Fibroblast of peridontal ligament (primary cell): Measurements from ENCODE around the gene RYK.
A peak's percentile ranks its signal among the peaks of the same experiment; 100 is the strongest.
"Not testable (repeated sequence)": the region's sequence is repeated elsewhere in the genome, so short reads cannot be mapped to it uniquely, and the experiment has no call there.

ENCODE experiments used
- DNase-seq: peaks from one replicate; pipeline ENCODE4 v3.0.0-alpha.2; 2010; ENCODE audit errors: extremely low read depth

The RYK gene

DNA sequence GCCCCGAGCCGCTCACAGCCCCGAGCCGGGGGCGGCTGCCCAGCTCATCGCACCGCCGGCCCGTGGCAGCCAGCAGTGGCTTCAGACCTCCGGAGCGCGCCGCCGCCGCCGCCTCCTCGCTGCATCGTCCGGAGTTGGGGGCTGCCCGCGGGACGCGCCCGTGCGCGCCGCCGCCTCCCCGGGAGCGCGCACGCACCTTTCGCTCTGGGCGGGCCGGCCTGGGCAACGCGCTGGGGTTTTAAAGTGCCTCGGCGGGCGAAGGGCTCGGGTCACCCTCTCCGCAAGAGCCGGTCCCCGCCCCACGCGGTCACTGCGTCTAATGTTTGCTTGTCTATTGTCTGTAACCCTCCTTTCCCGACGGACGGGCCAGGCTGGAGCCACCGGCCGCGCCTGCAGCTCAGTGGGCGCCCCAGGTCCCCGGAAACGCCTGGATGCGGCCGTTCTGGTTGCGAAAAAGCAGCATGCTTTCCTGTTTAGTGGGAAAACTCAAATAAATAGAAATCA lies at the start of gene RYK:
RYK (minus strand) TSS at position 143 of the 504 bp plus-strand sequence. CDS start 205 bp downstream, outside the sequence.
- DNase-seq: peak; percentile 54

DNA sequence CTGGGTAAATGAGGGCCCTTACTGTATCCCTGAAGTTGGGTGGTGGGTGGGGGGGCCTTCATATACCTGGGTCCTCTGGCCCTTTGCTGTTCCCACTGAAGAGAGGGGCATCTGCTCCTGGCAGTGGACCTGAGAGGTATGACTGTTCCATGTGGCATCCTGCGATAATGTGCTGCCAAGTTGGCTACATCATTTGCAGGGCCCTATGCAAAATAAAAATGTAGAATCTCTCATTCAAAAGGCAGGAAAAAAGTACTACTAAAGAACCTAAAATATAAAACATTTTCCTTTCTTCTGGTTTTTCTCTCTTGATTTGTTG lies 49.2 kb upstream of the RYK start:
- DNase-seq: no peak

DNA sequence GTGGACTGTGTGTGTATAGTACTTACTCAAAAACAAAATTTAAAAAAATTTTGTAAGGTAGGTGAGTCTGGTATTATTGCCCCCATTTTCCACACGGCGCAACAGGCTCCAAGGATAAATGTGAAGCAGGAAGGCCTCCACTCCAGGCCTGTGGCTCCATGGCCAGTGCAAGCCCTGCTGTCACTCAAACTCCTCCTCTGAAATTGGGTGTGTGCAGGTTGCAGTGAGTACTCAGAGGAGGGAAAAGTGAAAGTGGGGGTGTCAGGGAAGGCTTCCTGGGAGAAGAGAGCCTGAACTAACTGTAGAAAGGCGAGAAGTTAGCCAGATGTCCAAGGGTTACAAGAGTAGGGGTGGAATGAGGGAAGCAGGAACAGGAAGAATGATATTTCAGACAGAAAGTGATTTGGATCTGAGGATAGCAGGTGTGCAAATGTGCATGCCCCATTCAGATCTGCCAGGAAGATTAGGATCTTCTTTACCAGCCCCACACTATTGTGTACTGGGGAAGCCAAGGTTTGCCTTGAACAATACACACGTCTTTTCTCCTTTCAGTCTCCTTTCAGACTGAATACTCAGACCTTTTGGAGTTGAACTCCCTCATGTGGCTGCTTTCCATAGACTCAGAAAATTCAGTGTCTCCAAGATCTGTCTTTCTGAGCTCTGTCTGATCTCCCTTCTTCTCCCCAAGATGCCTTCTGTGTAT lies 48.7 kb upstream of the RYK start:
- DNase-seq: peak; percentile 78

DNA sequence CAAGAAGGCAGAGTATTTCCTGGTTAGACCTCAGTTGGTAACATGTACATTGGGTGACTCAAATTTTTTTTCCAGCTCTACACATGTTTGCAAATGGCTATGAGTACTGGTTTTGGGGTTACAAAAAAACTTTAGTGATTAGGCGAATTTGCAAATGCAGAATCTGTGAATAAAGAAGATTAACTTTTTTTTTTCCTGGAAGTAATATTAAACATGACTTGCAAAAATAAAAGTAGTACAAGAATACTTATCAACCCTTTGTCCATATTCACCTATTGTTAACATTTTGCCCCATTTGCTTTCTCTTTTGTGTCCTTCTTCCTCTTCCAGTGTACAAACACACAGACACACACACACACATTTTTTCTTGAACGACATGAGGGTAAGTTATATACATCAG lies 47.6 kb upstream of the RYK start:
- no peak for DNase-seq

DNA sequence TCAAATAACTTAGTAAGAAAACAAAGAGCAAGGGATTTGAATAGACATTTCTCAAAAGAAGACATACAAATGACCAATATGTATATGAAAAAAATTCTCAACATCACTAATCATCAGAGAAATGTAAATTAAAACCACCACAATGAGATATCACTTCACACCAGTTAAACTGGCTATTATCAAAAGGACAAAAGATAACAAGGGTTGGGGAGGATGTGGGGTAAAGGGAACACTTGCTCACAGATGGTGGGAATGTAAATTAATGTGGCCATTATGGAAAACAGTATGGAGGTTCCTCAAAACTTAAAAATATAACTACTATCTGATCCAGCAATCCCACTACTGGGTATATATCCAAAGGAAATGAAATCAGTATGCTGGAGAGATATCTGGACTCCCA lies 46.0 kb upstream of the RYK start:
- no peak for DNase-seq

DNA sequence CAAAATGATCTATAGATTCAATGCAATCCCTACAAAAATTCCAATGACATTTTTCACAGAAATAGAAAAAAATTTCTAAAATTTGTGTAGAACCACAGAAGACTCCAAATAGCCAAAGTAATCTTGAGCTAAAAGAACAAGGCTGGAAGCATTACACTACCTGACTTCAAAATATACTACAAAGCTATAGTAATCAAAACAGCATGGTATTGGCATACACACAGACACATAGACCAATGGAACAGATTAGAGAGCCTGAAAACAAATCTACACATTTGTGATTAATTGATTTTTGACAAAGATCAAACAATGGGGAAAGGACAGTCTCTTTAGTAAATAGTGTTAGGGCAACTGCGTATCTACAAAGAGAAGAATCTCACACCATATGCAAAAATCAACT lies 45.3 kb upstream of the RYK start:
- DNase-seq: no peak

DNA sequence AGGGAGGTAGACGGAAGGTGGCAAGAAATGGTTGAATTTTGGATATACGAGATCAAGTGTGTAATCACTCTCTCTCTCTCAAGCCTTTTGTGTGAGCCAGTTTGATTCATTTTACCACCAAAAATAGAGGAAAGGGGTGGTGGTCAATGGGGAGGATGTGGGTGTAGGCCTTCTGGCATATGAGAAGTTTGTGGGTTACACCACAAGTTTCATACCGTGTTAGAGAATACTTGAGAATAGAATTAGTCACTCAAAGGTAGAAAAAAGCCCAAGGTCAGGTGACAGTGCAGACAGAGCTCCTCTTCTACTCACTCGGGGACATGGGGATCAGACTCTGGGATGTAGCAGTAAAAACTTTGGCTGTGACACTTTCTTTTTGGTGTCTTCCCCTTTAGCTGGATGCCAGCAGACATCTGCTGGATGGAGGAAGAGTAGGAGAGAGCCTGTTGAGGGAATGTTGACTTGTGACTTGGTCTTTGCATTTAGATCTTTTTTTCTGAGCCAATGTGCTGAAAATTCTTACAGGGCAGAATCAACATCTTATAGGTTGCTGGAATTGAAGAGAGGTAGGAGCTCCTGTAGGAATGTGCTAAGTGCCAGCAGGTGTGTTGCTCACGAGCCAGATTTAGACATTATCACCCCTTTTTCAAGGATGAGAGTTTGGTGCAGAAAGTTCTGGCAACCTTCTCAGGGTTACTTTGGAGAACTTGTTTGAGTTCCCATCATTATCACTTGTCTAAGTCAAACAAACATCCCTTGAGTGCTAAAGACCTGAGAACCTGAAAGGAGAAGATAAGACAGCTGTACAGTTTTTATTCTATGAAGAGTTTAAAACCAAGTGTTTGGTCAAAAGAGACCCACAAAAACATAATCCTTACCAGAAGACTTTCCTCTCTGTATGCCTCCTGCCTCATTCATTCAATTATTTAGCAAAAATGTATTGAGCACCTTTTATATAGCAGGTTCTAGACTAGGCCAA lies 43.9 kb upstream of the RYK start:
- no peak for DNase-seq

DNA sequence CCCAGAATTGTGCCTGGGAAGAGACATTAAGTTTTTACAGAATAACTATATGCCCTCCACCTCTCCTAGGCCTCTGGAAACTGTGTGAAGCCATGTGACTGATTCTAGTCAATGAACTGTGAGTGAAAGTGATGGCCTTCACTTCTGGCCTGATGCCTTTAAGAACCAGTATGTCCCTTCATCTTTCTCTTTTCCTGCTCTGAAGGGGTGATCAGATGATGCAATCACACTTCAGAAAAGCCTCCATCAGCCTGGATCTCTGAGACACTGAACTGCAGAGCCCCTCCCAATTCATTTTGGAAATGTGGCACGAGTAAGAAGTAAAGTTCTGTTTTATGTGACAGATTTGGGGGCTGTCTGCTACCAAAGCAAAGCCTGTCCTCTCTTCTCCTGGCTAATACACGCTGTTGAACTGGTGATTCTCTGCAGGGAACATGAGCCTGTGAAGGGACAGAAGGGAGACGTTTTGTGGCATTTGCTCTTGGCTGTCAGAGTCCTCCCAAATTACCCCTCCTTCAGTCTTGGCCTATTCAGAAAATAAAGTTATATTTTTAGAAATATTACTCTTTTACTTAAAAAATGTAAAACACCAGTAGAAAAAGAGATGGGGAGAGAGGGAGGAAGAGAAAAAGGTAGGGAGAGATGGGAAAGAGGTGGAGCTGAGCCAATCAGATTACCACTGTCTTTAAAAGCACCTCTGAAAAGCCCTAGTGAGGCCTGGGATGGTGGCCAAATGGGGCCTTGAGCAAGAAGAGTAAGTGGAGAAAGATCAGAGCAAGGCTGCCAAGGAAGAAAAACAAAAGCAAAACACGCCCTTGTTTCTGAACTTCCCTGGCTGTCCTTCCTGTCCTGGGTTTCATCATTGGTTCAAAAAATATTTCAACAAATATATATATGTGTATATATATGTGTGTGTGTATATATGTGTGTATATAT lies 40.9 kb upstream of the RYK start:
- DNase-seq: peak; percentile 90

DNA sequence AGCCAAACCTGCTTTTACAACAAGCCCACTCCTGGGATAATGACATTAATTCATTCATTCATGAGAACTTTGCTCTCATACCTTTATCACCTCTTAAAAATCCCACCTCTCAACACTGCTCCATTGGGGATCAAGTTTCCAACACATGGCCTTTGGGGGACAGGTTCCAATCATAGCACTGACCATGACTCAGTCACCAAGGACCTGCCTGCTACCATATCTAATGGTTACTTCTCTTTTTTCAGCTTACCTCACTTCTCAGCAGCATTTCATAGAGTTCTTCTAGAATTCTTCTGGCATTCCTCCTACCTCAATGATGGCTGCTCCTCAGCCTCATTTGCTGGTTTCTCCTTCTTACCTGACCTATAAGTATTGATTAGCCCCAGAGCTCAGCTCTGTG lies 36.9 kb upstream of the RYK start:
- DNase-seq: no peak

DNA sequence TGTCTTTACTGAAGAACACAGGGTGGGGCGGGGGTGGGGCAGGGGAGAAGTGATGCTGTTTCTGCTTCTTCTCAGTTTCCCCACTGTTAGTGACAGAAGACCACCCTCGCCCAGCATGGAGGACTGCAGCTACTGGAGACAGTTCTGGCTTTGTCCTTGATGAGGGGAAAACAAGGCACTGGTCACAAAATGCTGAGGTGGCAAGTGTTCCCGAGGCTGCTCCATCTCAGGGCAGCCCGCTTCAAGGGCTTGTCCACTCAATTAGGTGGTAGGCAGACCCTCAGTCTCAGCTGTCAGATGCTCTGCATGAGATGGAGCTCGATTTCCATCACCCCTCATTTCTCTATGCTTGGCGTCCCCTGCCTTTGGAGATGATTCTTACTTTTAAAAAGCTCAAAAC lies 33.8 kb upstream of the RYK start:
- no peak for DNase-seq

DNA sequence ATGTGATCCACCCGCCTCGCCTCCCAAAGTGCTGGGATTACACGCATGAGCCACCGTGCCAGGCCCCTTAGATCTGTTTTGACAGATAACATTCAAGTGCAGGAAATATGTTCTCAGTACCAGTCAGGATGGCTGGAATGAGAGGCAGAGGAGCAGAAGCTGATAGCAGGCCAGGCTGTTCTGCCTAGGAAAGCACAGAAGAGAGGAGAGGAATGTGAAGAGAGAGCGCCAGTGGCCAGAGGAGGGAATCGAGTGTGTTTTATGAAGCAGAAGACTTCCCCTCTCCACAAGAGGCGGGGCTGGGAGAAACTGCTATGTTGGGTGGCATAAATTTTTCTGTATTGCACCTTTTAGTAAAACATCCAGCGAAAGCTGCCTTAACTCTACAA lies 32.0 kb upstream of the RYK start:
- no peak for DNase-seq

DNA sequence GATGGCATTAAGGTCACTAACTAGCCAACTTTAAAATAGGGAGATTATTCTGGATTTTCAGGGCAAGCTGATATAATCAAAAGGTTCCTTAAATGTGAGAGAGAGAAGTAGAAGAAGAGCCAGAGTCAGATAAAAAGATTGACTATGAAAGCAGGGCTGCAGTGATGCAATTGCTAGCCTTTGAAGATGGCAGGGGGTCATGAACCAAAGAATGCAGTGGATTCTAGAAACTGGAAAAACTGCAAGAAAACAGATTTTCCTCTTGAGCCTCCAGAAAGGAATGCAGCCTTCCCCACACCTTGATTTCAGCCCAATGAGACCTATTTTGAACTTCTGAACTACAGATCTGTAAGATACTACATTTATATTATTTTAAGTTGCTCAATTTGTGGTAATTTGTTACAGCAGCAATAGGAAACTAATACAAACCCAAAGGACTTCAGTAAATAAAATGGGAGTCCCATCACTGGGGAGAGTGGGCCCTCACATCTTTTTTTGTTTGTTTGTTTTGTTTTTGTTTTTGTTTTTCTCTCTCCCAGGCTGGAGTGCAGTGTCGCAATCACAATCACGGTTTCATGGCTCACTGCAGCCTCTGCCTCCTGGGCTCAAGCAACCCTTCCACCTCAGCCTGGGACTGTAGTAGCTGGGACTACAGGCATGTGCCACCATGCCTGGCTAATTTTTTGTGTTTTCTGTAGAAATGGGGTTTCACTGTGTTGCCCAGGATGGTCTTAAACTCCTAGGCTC lies 31.4 kb upstream of the RYK start:
- DNase-seq: no peak

DNA sequence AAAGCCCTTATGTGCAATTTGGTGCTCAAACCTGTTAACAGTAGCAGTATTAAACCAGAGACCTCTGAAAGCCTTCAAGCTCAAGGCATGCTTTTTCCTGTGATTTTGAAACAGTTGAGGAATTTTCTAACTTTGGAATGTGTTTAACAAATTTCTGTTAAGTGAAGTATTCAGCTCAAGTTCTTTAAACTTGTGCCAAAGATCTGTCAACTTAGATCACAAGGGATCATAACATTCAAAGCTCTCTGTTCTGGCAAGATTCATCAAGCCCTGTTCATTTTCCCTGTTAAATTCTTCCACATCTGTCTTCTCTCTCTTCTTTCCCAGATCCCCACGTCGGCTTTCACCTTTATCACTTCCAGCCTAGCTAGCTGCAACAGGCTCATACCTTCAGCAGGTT lies 28.8 kb upstream of the RYK start:
- no peak for DNase-seq

DNA sequence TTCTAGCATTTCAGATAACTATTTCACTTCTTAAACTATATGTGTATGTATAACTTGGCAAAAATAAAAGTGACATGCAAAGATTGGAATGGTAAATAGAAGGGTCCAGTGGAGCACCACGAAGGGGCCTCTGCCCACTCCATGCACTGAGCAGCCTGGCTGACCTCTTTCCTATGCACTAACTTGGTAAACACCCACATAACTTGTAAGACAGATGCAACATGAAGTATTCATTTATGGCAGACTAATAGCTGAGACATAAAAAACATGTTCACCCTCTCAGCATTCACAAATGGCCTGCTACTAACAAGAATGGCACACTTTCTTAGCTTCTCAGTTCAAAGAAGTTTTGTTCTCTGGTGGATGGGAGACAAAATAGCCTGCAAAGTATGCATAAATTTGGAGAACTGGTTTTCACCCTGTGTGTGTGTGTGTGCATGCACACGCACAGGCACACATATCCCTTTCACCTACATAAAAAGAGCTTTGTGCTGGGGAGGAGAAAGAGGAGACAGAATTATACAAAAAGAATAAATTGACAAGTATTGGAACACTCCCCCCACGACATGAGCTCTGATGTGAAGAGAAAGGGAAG lies 26.5 kb upstream of the RYK start:
- no peak for DNase-seq

DNA sequence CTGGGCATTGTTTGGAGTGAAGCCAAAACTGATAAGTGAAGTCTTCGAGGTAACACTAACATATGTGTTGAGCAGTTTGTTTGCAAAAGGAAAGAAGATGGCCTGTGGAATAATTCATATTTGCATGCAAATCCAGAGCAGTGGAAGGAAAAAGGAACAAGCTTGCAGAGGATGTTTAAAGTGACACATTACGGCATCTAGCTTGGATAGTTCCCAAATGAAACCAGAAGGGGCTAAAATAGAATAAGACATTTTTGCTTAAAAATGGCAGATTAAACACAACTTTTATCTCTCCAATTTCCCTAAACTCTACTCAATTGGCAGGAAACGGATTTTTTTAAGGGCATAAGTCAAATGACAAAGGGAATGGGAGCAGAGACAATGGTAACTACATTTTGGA lies 25.4 kb upstream of the RYK start:
- DNase-seq: no peak

DNA sequence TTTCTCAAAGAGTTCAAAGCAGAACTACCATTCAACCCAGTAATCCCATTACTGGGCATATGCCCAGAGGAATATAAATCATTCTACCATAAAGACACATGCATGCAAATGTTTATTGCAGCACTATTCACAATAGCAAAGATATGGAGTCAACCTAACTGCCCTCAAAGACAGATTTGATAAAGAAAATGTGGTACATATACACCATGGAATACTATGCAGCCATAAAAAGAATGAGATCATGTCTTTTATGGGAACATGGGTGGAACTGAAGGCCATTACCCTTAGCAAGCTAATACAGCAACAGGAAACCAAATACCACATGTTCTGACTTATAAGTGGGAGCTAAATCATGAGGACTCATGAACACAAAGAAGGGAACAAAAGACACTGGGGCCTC lies 24.5 kb upstream of the RYK start:
- not testable (repeated sequence) for DNase-seq

DNA sequence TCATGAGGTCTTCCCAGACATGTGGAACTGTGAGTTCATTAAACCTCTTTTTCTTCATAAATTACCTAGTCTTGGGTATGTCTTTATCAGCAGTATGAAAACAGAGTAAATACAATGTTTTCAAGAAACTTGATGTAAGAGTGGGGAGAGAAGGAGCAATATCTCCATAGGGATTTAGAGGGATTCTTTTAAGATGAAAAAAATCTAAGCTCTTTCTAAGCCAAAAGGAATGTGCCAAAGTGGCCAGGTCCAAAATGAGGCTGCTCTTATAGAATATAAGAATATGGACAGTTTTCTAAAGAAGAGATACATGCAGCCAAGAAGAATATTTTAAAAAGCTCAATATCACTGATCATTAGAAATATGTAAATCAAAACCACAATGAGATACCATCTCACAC lies 23.9 kb upstream of the RYK start:
- DNase-seq: peak; percentile 65

DNA sequence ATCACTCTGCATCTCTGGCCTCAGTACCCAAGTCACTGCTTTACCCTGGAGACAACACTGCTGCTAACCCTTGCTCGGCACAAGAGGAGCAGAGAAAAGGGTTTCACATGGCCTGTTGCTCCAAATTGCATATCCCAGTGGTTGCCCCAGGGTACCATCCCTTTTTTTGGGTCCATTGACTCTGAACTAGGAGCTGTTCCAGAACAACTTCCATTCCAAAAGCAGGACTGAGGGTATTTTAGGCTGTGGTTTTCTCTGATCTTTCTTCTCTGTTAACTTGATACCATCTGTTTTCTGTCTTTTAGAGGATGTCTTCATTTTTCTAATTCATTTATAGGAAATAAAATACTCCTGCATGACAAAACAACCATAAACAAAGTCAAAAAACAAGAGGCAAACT lies 17.3 kb upstream of the RYK start:
- DNase-seq: peak; percentile 27

DNA sequence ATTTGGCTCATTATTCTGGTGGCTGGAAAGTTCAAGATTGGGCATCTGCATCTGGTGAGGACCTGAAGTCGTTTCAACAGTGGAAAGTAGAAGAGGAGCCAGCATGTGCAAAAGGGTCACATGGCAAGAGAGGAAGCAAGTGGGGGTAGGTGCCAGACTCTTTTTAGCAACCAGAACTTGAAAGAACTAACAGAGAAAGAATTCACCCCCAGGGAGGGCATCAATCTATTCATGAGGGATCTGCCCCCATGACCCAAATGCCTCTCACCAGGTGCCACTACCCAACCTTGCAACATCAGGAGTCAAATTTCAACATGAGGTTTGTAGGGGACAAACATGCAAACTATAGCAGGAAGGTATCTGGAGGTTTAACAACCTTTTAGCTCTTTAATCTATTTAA lies 10.3 kb upstream of the RYK start:
- no peak for DNase-seq

DNA sequence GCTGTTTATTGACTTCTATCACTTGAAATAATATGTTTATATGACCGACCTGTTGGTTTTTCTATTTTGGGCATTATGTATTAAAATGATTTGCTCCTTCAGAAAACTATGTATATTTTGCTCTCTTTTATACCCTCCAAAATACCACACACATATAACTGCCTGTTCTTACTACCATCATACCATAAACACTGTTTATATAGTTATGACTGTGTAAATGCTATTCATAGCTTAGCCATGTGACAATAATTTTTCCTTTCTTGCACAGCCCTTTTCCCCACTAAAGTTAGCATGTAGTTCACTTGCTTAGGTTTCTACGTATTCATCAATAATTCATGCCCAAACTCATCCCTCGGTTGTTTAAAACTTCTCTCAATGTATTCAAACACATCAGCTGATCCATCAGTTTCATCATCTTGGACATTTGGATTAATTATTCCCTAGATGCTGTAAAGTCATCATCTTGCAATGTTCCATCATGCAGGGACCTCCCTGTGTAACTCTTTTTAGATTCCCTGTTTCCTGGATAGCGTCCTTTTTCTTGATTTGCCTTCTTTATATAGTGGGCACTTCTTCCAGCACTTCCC lies 8.2 kb upstream of the RYK start:
- peak; percentile 31 for DNase-seq
